Neural cell (in vitro differentiated cells): ENCODE data around the gene IL2RG. TPM values are rescaled to one million over a fixed set of nuclear protein-coding genes. Genes with fewer than 3 reads are reported as not detected.

Experiments
- H2AFZ ChIP-seq: fragments of 200-600, 300-800 bp; sonication (generic), shearing (Covaris generic); 2 replicates; pipeline ENCODE4 v1.6.0; 2014; ENCODE audit warnings: low read depth, mild to moderate bottlenecking, antibody characterized with exemption, low read length, moderate library complexity
- H3F3A ChIP-seq: fragments of 200-600 bp; shearing (Covaris generic); 2 replicates; pipeline ENCODE4 v1.6.1; 2016; ENCODE audit warnings: mild to moderate bottlenecking, moderate library complexity, mixed read lengths, antibody characterized with exemption, low read length; ENCODE audit not compliant: insufficient read depth, poor library complexity, severe bottlenecking
- H3K27ac ChIP-seq: fragments of 200-600, 300-800 bp; sonication (generic), shearing (Covaris generic); 2 replicates; pipeline ENCODE4 v1.5.1; 2014; ENCODE audit warnings: mild to moderate bottlenecking, low read length, moderate library complexity
- H3K27me3 ChIP-seq: fragments of 300-800, 200-600 bp; sonication (generic), shearing (Covaris generic); 2 replicates; pipeline ENCODE4 v1.6.0; 2014; ENCODE audit warnings: mild to moderate bottlenecking, low read depth, low read length, moderate library complexity; ENCODE audit not compliant: insufficient read depth
- H3K36me3 ChIP-seq: fragments of 300-800, 200-600 bp; sonication (generic), shearing (Covaris generic); 2 replicates; pipeline ENCODE4 v1.5.1; 2014; ENCODE audit warnings: mild to moderate bottlenecking, antibody characterized with exemption, low read length, moderate library complexity; ENCODE audit not compliant: insufficient read depth
- H3K4me2 ChIP-seq: fragments of 300-800, 200-600 bp; sonication (generic), shearing (Covaris generic); 2 replicates; pipeline ENCODE4 v1.6.0; 2014; ENCODE audit warnings: mild to moderate bottlenecking, low read length
- H3K4me3 ChIP-seq: fragments of 300-800, 200-600 bp; sonication (generic), shearing (Covaris generic); 2 replicates; pipeline ENCODE4 v1.5.1; 2014; ENCODE audit warnings: mild to moderate bottlenecking, low read length, moderate library complexity
- H3K79me2 ChIP-seq: fragments of 200-600 bp; shearing (Covaris generic); replicated peaks from 2 replicates; pipeline ENCODE4 v1.6.0; 2014; ENCODE audit warnings: mild to moderate bottlenecking, low read length, moderate library complexity; ENCODE audit not compliant: insufficient read depth
- H3K9ac ChIP-seq: fragments of 300-800, 200-600 bp; sonication (generic), shearing (Covaris generic); 2 replicates; pipeline ENCODE4 v1.6.1; 2016; ENCODE audit warnings: mild to moderate bottlenecking, low read length, mixed read lengths
- H3K9me2 ChIP-seq: fragments of 200-600 bp; shearing (Covaris generic); 2 replicates; pipeline ENCODE4 v1.6.1; 2016; ENCODE audit warnings: mild to moderate bottlenecking, low read length, mixed read lengths; ENCODE audit not compliant: insufficient read depth
- H3K9me3 ChIP-seq: fragments of 200-600, 300-800 bp; sonication (generic), shearing (Covaris generic); 2 replicates; pipeline ENCODE4 v1.6.1; 2016; ENCODE audit warnings: mild to moderate bottlenecking, mixed run types, low read length, moderate library complexity, mixed read lengths
- H4K20me1 ChIP-seq: fragments of 200-600 bp; shearing (Covaris generic); 2 replicates; pipeline ENCODE4 v1.6.1; 2016; ENCODE audit warnings: mild to moderate bottlenecking, mixed run types; ENCODE audit not compliant: insufficient read depth
- CTCF ChIP-seq: fragments of 450-650 bp; IDR thresholded peaks from 2 replicates; pipeline ENCODE4 v1.5.1; 2014; ENCODE audit warnings: antibody characterized with exemption, mild to moderate bottlenecking, moderate library complexity; ENCODE audit not compliant: poor library complexity, severe bottlenecking
- EP300 ChIP-seq: fragments of 450-650 bp; conservative IDR thresholded peaks from 2 replicates; pipeline ENCODE4 v1.6.1; 2014; ENCODE audit warnings: antibody characterized with exemption, mild to moderate bottlenecking, moderate library complexity; ENCODE audit not compliant: poor library complexity, severe bottlenecking
- EZH2 ChIP-seq: fragments of 200-600, 300-800 bp; shearing (Covaris generic), sonication (generic); IDR thresholded peaks from 2 replicates; pipeline ENCODE4 v1.6.1; 2014; ENCODE audit warnings: antibody characterized with exemption, low read length, borderline replicate concordance, mild to moderate bottlenecking; ENCODE audit not compliant: insufficient read depth, poor library complexity, severe bottlenecking
- MXI1 ChIP-seq: fragments of 450-650 bp; conservative IDR thresholded peaks from 2 replicates; pipeline ENCODE4 v1.6.1; 2014; ENCODE audit warnings: antibody characterized with exemption, mild to moderate bottlenecking; ENCODE audit not compliant: poor library complexity, severe bottlenecking
- POLR2AphosphoS5 ChIP-seq: IDR thresholded peaks from 2 replicates; pipeline ENCODE4 v1.6.1; 2012
- RAD21 ChIP-seq: fragments of 450-650 bp; conservative IDR thresholded peaks from 2 replicates; pipeline ENCODE4 v1.6.1; 2014; ENCODE audit warnings: antibody characterized with exemption, mild to moderate bottlenecking, moderate library complexity
- REST ChIP-seq: IDR thresholded peaks from 2 replicates; pipeline ENCODE4 v1.6.1; 2012; ENCODE audit warnings: borderline replicate concordance
- SMC3 ChIP-seq: fragments of 450-650 bp; conservative IDR thresholded peaks from 2 replicates; pipeline ENCODE4 v1.6.1; 2014; ENCODE audit warnings: antibody characterized with exemption, mild to moderate bottlenecking, moderate library complexity; ENCODE audit not compliant: poor library complexity
- TAF1 ChIP-seq: IDR thresholded peaks from 2 replicates; pipeline ENCODE4 v1.6.1; 2012; ENCODE audit warnings: low read depth
- polyA plus RNA-seq: library from polyadenylated mRNA; depleted of rRNA; stranded (reverse); fragments of >200 nt; gene quantifications from 2 replicates; pipeline ENCODE4 v1.2.3, GENCODE V29; 2014

The IL2RG gene
- polyA plus RNA-seq, 1 donor from 2014 or later, result not detected

GRCh38 chrX:71105628-71106027 is 5.7 kb downstream of the IL2RG start:
- H3K79me2 ChIP-seq, result no peaks in the 10 kb centered on the region

More at GRCh38 chrX:71105628-71106027, 5.7 kb downstream of the IL2RG start:
- Histone ChIP-seq H3K4me2 (no peak overlapping the region), H3K27me3 (no peaks in the 10 kb centered on the region), H2AFZ (no peak overlapping the region), H3K27ac (no peak overlapping the region), H3K9me3 (no peaks in the 10 kb centered on the region), H3K9me2 (no peaks in the 10 kb centered on the region), H3K9ac (no peak overlapping the region), H3K36me3 (no peaks in the 10 kb centered on the region), H3F3A (no peaks in the 10 kb centered on the region), H4K20me1 (no peaks in the 10 kb centered on the region), H3K4me3 (no peak overlapping the region)
- TF ChIP-seq MXI1 (no peak), EP300 (no peak), REST (no peak), TAF1 (no peak), POLR2AphosphoS5 (no peak), RAD21 (no peak), SMC3 (no peak), EZH2 (no peak), CTCF (no peak)
